EL (cell line): ENCODE results near the gene KCNE5.
"Not testable (repeated sequence)": the region's sequence is repeated elsewhere in the genome, so short reads cannot be mapped to it uniquely, and the experiment has no call there.

Experiments
- DNase-seq: peaks from one replicate; pipeline ENCODE4 v3.0.0-alpha.2; 2016

KCNE5 gene

DNA sequence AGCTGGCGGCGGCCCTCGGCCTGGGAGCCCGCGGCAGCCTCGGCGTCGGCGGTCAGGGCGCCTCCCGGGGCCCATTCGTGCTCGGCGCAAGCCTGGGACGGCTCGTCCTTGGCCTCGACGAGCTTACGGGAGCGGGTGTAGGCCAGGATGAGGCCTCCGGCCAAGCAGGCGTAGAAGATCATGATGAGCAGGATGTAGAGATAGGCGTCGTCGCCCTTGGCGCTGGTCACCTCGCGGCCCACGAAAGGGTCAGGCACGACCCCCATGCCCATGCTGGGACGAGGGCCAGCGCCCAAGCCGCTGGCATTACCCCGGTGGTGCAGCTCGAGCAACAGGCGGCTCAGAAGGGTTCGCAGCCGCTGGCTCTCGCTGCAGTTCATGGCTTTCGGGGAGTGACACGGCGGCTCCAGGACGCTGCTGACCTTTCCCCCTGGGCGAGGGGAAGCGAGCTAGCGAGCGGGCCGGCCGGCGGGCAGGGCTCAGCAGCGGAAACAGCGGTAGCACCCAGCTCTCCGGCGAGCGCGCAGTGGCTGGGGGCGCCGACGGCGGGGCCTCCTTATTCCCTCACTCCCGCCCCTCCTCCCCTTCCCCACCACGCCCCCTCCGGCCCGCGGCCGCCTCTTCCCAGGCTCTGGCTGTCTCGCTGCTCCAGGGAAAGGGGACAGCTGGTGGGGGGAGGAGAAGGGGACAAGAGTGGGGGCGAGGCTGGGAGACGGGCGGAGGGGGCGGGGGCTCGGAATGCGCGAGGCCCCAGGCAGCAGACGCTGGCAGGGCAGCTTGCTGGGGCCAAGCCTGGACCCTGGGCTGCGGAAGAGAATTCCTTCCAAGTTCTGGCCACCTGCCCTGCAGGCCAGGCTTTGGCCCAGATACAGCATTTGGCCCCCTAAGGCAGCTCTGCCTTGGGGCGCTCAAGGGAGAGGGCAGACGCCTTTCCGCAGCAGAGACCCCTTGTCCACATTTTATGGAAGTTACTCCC is at the start of gene KCNE5:
KCNE5 (minus strand) TSS at position 532 of the 976 bp plus-strand sequence; CDS start at position 380, 152 bp downstream.
- DNase-seq: no peak

GRCh38 chrX:109672239-109672638 is 47.3 kb upstream of the KCNE5 start:
- no peak for DNase-seq

DNA sequence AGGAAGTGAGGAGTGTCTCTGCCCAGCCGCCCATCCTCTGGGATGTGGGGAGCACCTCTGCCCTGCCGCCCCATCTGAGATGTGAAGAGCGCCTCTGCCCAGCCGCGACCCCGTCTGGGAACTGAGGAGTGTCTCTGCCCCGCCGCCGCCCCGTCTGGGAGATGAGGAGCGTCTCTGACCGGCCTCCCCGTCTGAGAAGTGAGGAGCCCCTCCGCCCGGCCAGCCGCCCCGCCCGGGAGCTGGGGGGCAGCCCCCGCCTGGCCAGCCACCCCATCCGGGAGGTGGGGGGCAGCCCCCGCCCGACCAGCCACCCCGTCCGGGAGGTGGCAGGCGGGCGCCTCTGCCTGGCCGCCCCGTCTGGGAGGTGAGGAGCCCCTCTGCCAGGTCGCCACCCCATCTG is 46.2 kb upstream of the KCNE5 start:
- DNase-seq: not testable (repeated sequence)

- DNase-seq: no peak
These were observed 43.0 kb upstream of the KCNE5 start for GRCh38 chrX:109667986-109668385.

DNA sequence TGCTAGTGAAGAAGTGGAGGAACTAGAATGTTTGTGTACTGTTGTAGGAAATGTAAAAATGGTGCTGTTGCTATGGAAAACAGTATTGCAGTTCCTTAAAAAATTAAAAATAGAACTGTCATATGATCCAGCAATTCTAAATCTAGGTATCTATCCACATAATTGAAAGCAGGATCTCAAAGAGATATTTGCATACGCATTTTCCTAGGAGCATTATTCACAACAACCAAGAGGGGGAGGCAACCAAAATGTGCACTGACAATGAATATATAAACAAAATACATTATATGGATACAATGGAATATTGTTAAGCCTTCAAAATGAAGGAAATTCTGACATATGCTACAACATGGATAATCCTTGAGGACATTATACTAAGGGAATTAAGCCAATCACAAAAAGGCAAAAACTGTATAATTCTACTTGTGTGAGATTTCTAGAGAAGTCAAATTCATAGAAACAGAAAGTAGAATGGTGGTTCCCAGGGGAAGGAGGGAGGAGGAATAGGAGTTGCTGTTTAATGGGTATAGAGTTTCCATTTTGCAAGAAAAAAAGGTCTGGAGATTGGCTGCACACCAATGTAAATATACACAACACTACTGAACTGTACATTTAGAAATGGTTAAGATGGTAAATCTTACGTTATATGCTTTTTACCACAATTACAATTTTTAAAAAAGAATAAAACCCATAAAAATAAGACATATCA is 35.6 kb upstream of the KCNE5 start:
- DNase-seq: no peak

GRCh38 chrX:109658391-109658790 is 33.4 kb upstream of the KCNE5 start:
- DNase-seq: no peak

DNA sequence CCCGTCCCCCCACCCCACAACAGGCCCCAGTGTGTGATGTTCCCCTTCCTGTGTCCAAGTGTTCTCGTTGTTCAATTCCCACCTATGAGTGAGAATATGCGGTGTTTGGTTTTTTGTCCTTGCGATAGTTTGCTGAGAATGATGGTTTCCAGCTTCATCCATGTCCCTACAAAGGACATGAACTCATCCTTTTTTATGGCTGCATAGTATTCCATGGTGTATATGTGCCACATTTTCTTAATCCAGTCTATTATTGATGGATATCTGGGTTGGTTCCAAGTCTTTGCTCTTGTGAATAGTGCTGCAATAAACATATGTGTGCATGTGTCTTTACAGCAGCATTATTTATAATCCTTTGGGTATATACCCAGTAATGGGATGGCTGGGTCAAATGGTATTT is 32.4 kb upstream of the KCNE5 start:
- not testable (repeated sequence) for DNase-seq

DNA sequence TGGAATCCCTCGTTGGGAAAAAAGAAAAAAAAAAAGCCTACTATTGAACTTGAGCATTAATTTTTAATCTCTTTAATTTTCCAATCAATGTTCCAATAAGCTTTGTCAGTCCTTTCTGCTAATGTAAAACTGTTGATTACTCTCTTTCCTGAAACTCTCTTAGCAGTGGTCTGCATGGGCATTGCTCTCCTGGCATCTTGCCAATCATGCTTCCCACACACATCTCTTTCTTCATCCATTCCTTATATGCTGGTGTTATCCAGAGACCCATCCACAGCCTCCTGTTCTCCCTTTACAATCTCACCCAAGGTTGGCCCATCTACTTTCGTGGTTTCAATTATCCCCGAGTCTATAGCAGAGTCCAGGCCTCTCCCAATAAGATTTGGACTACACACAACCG is 31.8 kb upstream of the KCNE5 start:
- DNase-seq: no peak

DNA sequence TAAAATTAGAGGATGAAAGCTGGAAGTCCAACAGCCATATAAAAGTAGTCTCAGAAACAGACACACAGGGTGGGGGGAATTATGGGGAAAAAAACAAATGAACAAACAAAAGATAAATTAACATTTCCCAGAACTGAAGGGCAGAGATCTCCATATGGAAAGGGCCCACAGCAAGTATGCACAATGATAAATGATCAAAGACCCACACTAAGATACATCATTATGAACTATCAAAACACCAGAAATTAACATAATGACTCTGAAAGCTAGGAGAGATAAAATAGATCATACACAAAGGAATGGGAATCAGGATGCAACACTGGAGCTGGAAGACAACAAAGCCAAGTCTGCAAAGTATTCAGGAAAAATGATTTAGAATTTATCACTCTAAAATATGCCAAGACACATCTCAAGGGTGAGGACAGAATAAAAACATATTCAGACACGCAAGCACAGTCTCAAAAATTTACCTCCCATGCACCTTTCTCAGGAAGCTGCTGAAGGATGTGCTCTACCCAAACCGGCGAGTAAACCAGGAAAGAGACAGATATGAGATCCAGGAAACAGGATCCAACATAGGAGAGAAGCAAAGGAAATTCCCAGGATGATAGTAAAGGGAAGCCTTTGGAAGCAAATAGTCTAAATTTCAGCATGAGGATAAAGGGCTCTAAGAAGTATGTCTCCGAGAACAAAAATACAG is 30.7 kb upstream of the KCNE5 start:
- no peak for DNase-seq

DNA sequence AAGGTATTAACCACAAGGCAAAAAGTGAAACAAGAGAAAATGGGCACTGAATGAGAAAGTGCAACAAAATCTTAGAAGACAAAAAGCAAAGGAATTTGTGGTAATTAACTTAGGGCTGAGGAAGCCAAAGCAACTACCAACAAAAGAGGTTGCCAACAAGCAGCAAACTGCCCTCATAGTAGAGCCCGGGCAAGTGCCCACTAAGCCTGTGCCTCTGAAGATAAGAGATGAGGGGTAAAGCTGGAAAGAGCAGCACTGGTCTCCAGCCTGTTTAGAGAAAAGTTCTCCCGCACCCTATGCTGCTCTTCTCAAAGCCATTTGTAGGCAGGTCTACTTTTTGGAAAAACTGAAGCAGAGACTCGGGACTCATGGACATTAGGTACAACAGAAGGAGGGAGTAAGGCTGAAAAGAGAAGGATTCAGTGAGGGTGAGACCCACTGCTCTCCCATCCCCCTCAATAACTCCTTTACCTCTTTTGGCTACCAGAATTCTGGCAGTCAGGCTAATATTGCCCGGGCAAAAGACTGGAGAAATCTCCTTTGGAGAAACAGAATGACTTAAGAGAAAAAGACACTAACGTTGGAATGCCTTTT is 29.6 kb upstream of the KCNE5 start:
- DNase-seq: no peak

GRCh38 chrX:109644671-109645070 is 19.7 kb upstream of the KCNE5 start:
- not testable (repeated sequence) for DNase-seq

DNA sequence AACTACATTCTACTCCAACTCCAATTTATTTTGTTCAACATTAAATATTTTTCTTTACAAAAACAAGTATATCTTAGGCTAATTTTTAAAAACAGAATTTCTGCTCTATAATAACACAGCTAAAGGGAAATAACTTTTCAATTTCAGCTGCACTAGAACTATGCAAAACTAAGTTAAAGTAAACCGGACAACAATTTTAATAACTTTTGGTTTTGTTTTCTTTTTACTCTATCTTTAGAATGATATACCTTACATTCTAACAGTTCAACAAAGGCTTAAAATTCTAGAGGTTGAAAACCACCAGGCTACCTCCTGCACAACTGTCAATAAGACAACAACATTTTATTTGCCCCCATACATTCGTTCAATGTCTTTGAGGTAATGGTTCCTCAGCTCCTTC is 18.7 kb upstream of the KCNE5 start:
- no peak for DNase-seq

GRCh38 chrX:109638158-109638557 is 13.2 kb upstream of the KCNE5 start:
- DNase-seq: no peak

DNA sequence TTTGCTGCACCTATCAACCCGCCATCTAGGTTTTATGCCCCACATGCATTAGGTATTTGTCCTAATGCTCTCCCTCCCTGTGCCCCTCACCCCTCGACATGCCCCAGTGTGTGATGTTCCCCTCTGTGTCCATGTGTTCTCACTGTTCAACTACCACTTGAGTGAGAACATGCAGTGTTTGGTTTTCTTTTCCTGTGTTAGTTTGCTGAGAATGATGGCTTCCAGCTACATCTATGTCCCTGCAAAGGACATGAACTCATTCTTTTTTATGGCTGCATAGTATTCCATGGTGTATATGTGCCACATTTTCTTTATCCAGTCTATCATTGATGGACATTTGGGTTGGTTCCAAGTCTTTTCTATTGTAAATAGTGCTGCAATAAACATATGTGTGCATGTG is 12.5 kb upstream of the KCNE5 start:
- not testable (repeated sequence) for DNase-seq

DNA sequence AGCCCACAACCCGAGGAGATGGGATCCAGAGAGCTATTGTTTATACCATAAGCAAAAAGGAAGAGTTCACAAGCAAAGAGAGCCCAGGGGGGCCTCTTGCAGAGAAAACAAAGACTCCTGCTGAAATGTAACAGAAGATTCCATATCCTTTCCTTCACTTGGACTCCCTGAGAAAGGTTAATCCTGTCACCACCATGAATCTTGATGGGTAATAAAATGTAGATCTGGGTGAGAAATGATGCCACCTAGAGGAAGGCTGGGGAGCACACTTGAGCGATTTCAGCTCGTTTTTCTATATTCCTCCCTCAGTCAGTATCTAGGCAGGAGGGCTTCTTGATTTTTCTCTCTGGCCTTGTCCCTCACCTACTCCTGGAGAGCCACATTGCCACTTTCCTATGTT is 10.2 kb upstream of the KCNE5 start:
- peak; percentile 2 for DNase-seq

- DNase-seq: peak; percentile 21
These were observed 8.0 kb upstream of the KCNE5 start for GRCh38 chrX:109632906-109633504.

GRCh38 chrX:109629310-109629709 is 4.3 kb upstream of the KCNE5 start:
- no peak for DNase-seq

DNA sequence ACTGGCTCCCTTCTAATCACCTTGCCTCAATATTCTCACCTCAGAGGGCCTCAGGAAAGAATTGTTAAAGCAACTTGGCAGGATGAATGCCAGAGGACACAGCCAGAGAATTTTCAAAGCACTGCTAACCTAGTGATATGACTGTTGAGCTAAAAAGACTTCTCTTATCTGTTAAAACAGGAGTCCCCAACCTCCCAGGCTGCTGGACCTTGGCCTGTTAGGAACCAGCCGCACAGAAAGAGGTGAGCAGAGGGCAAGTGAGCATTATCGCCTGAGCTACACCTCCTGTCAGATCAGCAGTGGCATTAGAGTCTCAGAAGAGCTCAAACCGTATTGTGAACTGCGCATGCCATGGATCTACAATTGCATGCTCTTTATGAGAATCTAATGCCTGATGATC is 1.7 kb upstream of the KCNE5 start:
- DNase-seq: no peak

GRCh38 chrX:109623997-109624396 is 975 bp downstream of the KCNE5 start:
- no peak for DNase-seq

DNA sequence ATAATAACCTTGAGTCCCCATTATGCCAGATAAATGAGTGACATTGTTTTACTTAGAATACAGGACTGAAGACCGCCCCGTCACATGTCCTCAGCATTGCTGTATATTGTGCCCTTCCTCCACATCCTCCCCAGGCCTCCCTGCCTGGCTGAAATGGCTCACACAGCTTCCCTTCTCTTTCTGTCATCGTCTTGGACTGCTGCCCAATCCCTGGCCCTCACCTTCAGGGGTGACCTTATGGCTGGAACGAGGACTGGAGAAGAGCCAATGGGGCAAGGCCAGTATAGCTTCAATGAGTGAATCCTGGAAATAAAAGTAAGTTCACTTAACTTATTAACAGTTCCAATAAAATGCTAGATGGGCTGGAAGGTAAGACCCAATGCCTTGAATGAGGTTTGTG is 2.7 kb downstream of the KCNE5 start:
- DNase-seq: no peak

GRCh38 chrX:109619771-109620170 is 5.2 kb downstream of the KCNE5 start:
- no peak for DNase-seq

GRCh38 chrX:109614951-109615350 is 10.0 kb downstream of the KCNE5 start:
- DNase-seq: no peak

DNA sequence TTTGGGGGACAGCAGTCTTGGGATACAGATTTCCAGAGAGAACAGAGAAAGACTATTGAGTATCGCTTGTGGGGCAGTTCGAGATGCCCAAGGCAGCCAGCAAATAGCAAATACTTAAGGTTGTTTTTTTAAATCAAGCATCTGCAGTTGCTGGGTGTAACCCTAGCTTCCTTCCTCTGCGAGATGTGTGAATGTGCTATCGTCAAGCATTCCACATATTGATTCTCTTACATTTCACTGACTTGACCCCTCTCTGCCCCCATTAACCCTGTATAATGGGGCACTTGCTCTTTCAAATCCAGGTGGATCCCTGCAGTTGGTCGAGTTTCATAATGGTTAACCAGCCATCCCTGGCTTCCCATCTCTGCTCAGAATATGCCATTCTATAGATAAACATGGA is 23.5 kb downstream of the KCNE5 start:
- no peak for DNase-seq
